ENCODE results near the gene PAX1.

- TF ChIP-seq CTCF (IDR thresholded peaks at IDR 0.05; ENCODE audit: low read length) (no peak), EZH2 (IDR thresholded peaks at IDR 0.05; ENCODE audit: borderline replicate concordance, low read length) (no peak)
Measured at GRCh38 chr20:21702016-21702415, 3.4 kb upstream of the PAX1 start.
